ENCODE results near the gene WNT9A.

DNA sequence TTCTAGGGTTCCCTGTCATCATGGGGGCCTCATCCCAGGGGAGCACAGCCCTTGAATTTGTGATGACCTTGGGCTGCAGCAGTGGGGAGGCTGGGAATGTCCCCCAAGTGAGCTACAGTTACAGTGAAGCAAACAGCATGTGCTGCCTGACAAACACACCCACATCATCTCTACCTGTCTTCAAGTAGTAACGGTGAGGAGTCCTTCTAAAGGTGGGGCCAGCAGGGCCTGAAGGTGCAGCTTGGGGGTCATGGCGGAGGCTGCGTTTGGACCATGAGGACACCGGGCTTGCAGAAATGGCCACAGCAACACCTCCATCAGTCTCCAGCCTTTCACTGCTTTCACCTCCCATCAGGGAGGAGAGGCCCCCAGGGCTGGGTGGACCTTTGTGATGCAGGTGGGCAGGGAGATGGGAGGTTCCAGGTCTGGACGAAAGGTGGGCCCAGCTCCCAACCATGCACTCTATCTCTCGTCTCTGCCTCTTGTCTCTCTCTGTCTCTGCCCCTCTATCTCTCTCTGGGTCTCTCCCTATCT is 55.7 kb downstream of the WNT9A start:
- no peak for TF ChIP-seq EZH2 (IDR thresholded peaks at IDR 0.05; ENCODE audit: borderline replicate concordance)
- TF ChIP-seq, protein P1, sequence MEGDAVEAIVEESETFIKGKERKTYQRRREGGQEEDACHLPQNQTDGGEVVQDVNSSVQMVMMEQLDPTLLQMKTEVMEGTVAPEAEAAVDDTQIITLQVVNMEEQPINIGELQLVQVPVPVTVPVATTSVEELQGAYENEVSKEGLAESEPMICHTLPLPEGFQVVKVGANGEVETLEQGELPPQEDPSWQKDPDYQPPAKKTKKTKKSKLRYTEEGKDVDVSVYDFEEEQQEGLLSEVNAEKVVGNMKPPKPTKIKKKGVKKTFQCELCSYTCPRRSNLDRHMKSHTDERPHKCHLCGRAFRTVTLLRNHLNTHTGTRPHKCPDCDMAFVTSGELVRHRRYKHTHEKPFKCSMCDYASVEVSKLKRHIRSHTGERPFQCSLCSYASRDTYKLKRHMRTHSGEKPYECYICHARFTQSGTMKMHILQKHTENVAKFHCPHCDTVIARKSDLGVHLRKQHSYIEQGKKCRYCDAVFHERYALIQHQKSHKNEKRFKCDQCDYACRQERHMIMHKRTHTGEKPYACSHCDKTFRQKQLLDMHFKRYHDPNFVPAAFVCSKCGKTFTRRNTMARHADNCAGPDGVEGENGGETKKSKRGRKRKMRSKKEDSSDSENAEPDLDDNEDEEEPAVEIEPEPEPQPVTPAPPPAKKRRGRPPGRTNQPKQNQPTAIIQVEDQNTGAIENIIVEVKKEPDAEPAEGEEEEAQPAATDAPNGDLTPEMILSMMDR (IDR thresholded peaks at IDR 0.05; ENCODE audit: poor library complexity): no peak
- TF ChIP-seq EZH2phosphoT487 (IDR thresholded peaks at IDR 0.05; ENCODE audit: low read depth, severe bottlenecking, unreplicated experiment): no peak
